Lung (tissue), 12 donors: ENCODE measurements around the gene ZNF394. TPM values are rescaled to one million over a fixed set of nuclear protein-coding genes. Genes with fewer than 3 reads are reported as not detected.

Experiments used
- ATAC-seq: fragments of 200-7000 bp; cut with Tn5 transposase; one replicate; pipeline ENCODE4 v1.9.1; 2020; ENCODE audit warnings: moderate number of reproducible peaks; ENCODE audit not compliant: insufficient read depth, low FRiP score
- DNase-seq, 3 donors: peaks; one replicate each; pipeline ENCODE4 v3.0.0-alpha.2; 2013 to 2017
- H3K27ac ChIP-seq, 2 donors: one replicate each; pipeline ENCODE4 v1.5.1; 2013; ENCODE audit warnings: mild to moderate bottlenecking in 2 of 2, moderate library complexity in 2 of 2, control low read depth in 1 of 2, inconsistent platforms in 1 of 2, low read depth in 1 of 2, low read length in 1 of 2
- H3K27me3 ChIP-seq, 3 donors: one replicate each; pipeline ENCODE4 v1.5.1; 2013; ENCODE audit warnings: low read length in 2 of 3; ENCODE audit not compliant: control insufficient read depth in 3 of 3, insufficient read depth in 3 of 3
- H3K36me3 ChIP-seq, 4 donors: one replicate each; pipeline ENCODE4 v1.5.1; 2013; ENCODE audit warnings: low read length in 4 of 4, mild to moderate bottlenecking in 1 of 4, moderate library complexity in 1 of 4; ENCODE audit not compliant: control insufficient read depth in 4 of 4, insufficient read depth in 4 of 4
- H3K4me1 ChIP-seq, 5 donors: one replicate each; pipeline ENCODE4 v1.5.1; 2013; ENCODE audit warnings: low read length in 5 of 5, mild to moderate bottlenecking in 2 of 5, moderate library complexity in 1 of 5; ENCODE audit not compliant: control insufficient read depth in 5 of 5, insufficient read depth in 5 of 5
- H3K4me3 ChIP-seq: one replicate; pipeline ENCODE4 v1.5.1; 2013; ENCODE audit warnings: mild to moderate bottlenecking, control low read depth, moderate library complexity
- H3K9ac ChIP-seq, 2 donors: one replicate each; pipeline ENCODE4 v1.5.1; 2013; ENCODE audit warnings: low read length in 2 of 2, control low read depth in 1 of 2; ENCODE audit not compliant: insufficient read depth in 1 of 2
- H3K9me3 ChIP-seq, 4 donors: one replicate each; pipeline ENCODE4 v1.5.1; 2013; ENCODE audit warnings: low read length in 3 of 4, mild to moderate bottlenecking in 1 of 4, moderate library complexity in 1 of 4; ENCODE audit not compliant: control insufficient read depth in 4 of 4, insufficient read depth in 3 of 4
- WGBS, 2 donors: extraction: QIAGEN DNeasy Blood & Tissue Kit; methylation state at CpG; one replicate each; pipeline ENCODE4 v1.1.7; 2013; 5-methylcytosine and 5-hydroxymethylcytosine counted together
- polyA plus RNA-seq, 2 donors: library from polyadenylated mRNA; stranded (reverse); fragments of 200-250 nt; gene quantifications; one replicate each; pipeline ENCODE4 v1.2.1, GENCODE V29; 2013
- total RNA-seq, 2 donors: library from RNA; depleted of rRNA in 1 of 2; stranded (reverse); fragments of >200 nt in 1 of 2; gene quantifications; one replicate each; pipeline ENCODE4 v1.2.1, GENCODE V29; 2014 to 2021
- TF ChIP-seq, protein P1 (sequence below): IDR thresholded peaks from 2 replicates; pipeline ENCODE4 v1.5.1; 2012; ENCODE audit warnings: mild to moderate bottlenecking; ENCODE audit errors: control extremely low read depth, extremely low read depth
- donor health status: control.
- donor health status: control.
- donor health status: Bipolar disorder and iron deficiency.
- donor health status: healthy.
- donor health status: DM: yes; HTN: yes; CAD: no.

ZNF394 gene
- total and polyA plus RNA-seq, 4 donors: 18.5 to 44.5 (median 26.4) TPM

DNA sequence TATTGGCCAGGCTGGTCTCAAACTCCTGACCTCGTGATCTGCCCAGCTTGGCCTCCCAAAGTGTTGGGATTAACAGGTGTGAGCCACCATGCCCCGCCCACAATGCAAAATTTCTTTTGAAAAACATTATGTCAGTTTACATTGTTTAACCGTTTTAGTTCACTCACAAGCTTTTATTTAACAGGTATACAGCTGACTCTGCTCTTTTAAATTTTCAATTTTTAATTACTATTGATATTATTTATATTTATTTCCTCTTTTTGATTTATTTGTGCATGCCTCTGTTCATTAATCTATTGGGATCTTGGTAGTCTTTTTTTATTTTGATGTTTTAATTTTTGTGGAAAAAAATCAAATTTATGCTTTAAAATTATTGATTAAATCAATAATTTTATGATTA is 21.3 kb upstream of the ZNF394 start:
- Histone ChIP-seq H3K27ac (no peak overlapping the region), H3K36me3 (peaks cover 10 to 22% (median 17%) of the 10 kb centered on the region in 4 donors), H3K9ac (no peak overlapping the region), H3K9me3 (no peaks in the 10 kb centered on the region), H3K4me3 (no peak overlapping the region), H3K4me1 (no peaks in the 10 kb centered on the region), H3K27me3 (no peaks in the 10 kb centered on the region)
- ATAC-seq: no peak
- TF ChIP-seq, protein P1, sequence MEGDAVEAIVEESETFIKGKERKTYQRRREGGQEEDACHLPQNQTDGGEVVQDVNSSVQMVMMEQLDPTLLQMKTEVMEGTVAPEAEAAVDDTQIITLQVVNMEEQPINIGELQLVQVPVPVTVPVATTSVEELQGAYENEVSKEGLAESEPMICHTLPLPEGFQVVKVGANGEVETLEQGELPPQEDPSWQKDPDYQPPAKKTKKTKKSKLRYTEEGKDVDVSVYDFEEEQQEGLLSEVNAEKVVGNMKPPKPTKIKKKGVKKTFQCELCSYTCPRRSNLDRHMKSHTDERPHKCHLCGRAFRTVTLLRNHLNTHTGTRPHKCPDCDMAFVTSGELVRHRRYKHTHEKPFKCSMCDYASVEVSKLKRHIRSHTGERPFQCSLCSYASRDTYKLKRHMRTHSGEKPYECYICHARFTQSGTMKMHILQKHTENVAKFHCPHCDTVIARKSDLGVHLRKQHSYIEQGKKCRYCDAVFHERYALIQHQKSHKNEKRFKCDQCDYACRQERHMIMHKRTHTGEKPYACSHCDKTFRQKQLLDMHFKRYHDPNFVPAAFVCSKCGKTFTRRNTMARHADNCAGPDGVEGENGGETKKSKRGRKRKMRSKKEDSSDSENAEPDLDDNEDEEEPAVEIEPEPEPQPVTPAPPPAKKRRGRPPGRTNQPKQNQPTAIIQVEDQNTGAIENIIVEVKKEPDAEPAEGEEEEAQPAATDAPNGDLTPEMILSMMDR: no peak
- DNase-seq: no peak
- 94 to 97% methylated on average over 3 of the region's 3 CpGs for WGBS, 2 donors

DNA sequence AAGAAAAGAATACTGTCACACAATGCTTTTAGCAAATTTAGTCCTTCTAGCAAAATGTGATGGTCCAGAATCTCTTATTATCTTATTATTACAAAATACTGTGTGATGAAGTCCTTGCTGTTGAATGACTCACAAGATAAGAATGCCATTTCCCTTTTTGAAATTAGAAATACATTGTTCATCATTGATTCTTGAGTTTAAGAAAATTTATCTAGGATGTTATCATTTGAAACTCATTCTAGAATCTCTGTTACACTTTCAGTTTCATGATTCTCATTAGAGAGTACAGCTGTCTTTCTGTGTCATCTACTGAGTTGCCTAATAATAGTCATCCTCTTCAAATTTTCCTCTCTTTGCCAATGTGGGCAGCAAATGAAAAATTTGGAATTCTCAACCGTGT is 14.0 kb upstream of the ZNF394 start:
- 94 to 97% methylated on average over 1 of the region's 1 CpG for WGBS, 2 donors
- TF ChIP-seq, protein P1: no peak
- Histone ChIP-seq H3K27ac (no peak overlapping the region), H3K9ac (no peak overlapping the region), H3K27me3 (no peaks in the 10 kb centered on the region), H3K9me3 (no peaks in the 10 kb centered on the region), H3K4me1 (no peaks in the 10 kb centered on the region), H3K4me3 (no peak overlapping the region), H3K36me3 (peaks cover 4 to 21% (median 15%) of the 10 kb centered on the region in 4 donors)
- DNase-seq (no peak), ATAC-seq (no peak)

DNA sequence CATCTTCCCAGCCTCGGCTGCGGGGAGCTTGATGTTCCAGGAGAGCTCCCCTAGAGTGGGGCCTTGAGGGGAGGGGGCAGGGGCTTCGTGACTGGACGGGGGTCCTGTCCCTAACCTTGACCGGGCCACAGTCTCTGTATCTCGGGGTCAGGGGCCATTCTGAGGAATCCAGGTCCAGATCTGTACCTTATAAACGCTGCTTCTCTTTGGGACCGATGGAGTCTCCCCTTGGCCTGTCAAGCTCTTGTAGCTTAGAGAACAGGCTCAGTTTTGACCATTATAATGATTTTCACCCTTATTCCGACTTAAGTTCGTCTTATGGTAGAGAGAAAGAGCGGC is 5.2 kb upstream of the ZNF394 start:
- TF ChIP-seq, protein P1: no peak
- 3% methylated on average over 11 of the region's 11 CpGs for WGBS, 2 donors
- H3K9ac ChIP-seq: peak overlapping the region in 1 of 2 donors; percentile 67
- H3K36me3 ChIP-seq: peaks cover 0 to 2% (median 0%) of the 10 kb centered on the region in 4 donors
- peak overlapping the region; percentile 71 to 85 for H3K27ac ChIP-seq
- no peaks in the 10 kb centered on the region for H3K27me3 ChIP-seq
- DNase-seq (no peak), ATAC-seq (no peak)
- H3K4me3 ChIP-seq: peak overlapping the region; percentile 55
- peaks cover 9 to 21% (median 13%) of the 10 kb centered on the region in 5 donors for H3K4me1 ChIP-seq
- no peaks in the 10 kb centered on the region for H3K9me3 ChIP-seq
